Measurements from ENCODE around the gene CREBBP.
"Not testable (repeated sequence)": the region's sequence is repeated elsewhere in the genome, so short reads cannot be mapped to it uniquely, and the experiment has no call there.

Gene CREBBP

DNA sequence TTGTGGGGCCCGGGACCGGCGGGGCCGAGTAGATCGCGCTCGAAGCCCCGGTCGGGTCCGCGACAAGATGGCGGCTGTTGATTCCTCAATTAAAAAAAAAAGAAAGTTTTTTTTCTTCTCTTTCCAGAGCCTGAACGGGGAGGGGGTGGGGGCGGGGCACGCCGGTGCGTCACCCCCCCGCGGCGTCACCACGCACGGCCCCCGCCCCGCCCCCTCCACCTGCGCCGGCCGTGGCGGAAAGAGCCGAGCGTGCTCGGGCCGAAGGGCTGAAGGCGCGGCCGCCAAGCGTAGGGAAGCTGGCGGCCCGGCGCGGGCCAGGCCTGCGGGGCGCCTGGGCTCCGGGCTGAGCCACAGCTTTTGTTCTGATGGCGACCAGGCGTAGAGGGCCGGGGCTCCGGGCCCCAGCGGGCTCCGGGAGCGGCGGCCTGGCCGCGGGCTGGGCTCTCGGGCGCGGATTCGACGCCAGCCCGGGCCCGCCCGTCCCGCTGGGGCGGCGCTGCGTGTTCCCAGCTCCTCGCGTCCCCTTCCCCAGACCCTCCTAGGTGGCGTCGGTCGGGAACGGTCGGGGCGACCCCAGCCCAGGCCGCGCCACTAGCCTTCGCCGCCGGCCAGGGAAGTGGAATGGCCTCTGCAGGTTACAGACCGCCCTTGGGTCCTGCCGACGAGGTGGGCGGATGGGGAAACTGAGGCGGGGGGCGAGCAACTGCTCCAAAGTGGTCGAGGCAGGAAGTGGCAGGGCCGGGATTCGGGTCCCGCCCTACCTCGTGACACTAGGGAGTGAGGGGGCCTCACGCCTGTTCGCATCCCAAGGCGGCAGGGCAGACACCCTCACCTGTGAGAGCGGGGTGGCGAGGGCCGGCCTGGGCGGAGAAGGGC is at the start of gene CREBBP:
Gene CREBBP, minus strand, starts transcription at position 91 of the 876 bp plus-strand sequence. CDS start 797 bp downstream, outside the sequence.
- peak; percentile 71 for DNase-seq (ENCODE audit: low read depth)

DNA sequence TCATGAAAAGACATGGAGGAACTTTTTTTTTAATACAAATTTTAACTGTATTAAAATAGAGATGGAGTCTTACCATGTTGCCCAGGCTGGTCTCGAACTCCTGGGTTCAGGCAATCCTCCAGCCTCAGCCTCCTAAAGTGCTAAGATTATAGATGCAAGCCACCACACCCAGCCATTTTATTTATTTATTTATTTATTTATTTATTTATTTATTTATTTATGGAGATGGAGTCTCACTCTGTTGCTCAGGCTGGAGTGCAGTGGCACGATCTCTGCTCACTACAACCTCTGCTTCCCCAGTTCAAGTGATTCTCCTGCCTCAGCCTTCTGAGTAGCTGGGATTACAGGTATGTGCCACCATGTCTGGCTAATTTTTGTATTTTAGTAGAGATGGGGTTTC is 46.6 kb upstream of the CREBBP start:
- not testable (repeated sequence) for DNase-seq (ENCODE audit: low read depth)

DNA sequence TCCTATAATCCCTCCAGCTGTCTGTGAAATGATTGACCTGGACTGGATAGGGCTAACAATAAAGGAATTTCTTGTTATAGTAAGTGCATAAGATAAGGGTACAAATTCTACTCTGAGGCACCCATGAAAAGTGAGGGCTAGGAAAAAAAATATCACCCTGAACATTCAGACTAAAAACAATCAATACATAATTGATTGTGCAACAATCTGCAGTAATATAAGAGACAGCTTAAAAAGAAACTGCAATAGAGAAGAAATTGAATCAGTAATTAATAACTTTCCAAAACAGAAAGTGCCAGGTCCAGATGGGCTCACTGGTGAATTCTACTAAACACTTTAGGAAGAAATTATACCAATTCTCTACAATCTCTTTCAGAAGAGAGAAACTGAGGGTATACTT is 44.2 kb upstream of the CREBBP start:
- DNase-seq (ENCODE audit: low read depth): no peak

- no peak for DNase-seq (ENCODE audit: low read depth)
Observed at GRCh38 chr16:3922241-3922640, 41.7 kb upstream of the CREBBP start.

GRCh38 chr16:3920206-3920605 is 39.7 kb upstream of the CREBBP start:
- DNase-seq (ENCODE audit: low read depth): no peak

GRCh38 chr16:3919413-3919812 is 38.9 kb upstream of the CREBBP start:
- DNase-seq (ENCODE audit: low read depth): no peak

GRCh38 chr16:3915426-3916260 is 35.1 kb upstream of the CREBBP start:
- DNase-seq (ENCODE audit: low read depth): no peak

- no peak for DNase-seq (ENCODE audit: low read depth)
Observed at GRCh38 chr16:3912897-3913296, 32.4 kb upstream of the CREBBP start.

DNA sequence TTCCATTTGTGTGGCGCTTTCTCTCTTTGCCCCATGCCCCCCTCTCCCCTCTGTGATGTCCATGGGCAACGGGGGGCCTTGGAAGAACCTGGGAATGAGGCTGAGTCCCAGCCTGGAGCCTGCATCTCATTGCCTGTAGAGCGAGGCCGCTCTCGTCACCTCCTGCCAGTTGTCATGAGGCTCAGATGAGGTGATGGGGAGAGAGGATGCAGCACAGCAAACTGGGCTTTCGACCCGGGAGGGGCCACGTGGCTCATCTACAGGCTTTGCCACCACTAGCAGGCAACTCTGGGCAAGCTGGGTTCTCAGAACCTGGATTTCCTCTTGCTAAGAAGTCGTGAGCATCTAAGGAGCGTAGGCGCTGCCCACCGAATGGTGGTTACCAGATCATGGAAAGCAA is 31.9 kb upstream of the CREBBP start:
- DNase-seq (ENCODE audit: low read depth): no peak

GRCh38 chr16:3911741-3912140 is 31.2 kb upstream of the CREBBP start:
- DNase-seq (ENCODE audit: low read depth): not testable (repeated sequence)

DNA sequence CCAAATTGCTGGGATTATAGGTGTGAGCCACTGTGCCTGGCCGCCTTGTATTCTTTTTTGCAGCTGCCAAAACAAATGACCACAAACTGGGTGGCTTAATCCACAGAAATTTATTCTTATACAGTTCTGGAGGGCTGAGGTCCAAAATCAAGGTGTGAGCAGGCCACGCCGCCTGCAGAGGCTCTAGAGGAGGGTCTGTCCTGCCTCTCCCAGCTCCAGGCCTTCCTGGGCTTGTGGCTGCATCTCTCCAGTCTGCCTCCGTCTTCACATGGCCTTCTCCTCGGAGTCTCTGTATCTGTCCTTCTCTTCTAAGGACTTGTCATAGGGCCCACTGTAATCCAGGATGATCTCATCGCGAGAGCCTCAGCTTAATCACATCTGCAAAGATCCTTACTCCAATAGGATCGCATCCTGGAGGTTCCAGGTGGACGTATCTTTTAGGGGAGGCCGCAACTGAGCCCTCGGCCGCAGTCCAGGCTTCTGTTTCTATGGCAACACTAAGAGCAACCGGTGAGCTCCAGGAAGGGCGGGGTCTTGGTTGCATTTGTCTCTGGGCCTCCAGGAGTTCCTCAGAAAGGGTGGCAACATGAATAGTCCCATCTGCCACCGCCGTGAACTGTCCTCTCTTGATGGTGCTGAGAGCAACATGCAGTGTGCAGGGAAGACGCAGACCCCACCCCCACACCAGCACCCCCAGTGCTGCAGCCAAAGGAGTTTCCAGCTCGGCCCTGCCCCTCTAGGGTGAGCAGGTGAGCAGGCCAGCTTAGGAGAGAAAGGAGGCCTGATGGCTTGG is 29.5 kb upstream of the CREBBP start:
- no peak for DNase-seq (ENCODE audit: low read depth)

GRCh38 chr16:3908951-3909437 is 28.5 kb upstream of the CREBBP start:
- DNase-seq (ENCODE audit: low read depth): no peak

- no peak for DNase-seq (ENCODE audit: low read depth)
Observed at GRCh38 chr16:3907586-3907985, 27.1 kb upstream of the CREBBP start.

- no peak for DNase-seq (ENCODE audit: low read depth)
Observed at GRCh38 chr16:3906363-3906762, 25.9 kb upstream of the CREBBP start.

DNA sequence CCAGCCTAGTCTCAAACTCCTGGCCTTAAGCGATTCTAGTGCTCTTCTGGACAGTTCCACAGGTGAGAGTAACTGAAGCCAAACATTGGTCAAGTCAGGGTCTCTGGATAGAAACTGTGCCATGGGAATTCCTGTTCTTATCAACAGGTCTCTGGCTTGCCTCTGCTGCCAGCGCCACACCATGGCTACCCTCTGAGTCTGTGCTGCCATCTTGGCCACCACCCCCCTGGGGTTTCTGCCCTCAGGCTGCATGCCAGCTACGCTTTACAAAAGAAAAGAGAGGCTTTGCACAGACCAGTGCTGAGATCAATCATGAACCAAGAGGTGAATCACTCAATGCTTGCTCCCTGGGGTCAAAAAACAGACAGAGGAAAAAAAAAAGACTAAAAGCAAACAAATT is 24.4 kb upstream of the CREBBP start:
- no peak for DNase-seq (ENCODE audit: low read depth)

DNA sequence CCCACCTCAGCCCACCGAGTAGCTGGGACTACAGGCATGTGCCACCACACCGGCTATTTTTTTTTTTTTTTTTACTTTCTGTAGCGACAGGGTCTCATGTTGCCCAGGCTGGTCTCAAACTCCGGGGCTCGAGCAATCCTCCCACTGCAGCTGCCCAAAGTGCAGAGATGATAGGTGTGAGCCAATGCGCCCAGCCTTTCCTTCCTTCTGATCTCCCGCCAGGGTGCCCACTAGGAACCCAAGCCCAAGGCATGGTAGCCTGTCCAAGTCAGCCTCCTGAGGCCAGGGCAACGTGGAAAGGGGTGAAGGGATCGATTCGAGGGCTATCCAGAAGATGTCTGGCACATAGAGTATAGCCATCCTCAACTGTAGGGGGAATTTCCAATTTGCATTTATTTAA is 9.6 kb upstream of the CREBBP start:
- DNase-seq (ENCODE audit: low read depth): no peak

- no peak for DNase-seq (ENCODE audit: low read depth)
Observed at GRCh38 chr16:3889059-3889458, 8.5 kb upstream of the CREBBP start.

DNA sequence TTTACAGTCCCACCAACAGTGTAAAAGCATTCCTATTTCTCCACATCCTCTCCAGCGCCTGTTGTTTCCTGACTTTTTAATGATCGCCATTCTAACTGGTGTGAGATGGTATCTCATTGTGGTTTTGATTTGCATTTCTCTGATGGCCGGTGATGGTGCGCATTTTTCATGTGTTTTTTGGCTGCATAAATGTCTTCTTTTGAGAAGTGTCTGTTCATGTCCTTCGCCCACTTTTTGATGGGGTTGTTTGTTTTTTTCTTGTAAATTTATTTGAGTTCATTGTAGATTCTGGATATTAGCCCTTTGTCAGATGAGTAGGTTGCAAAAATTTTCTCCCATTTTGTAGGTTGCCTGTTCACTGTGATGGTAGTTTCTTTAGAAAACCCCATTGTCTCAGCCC is 5.5 kb upstream of the CREBBP start:
- DNase-seq (ENCODE audit: low read depth): not testable (repeated sequence)

GRCh38 chr16:3884398-3884797 is 3.9 kb upstream of the CREBBP start:
- DNase-seq (ENCODE audit: low read depth): no peak

GRCh38 chr16:3882531-3882930 is 2.0 kb upstream of the CREBBP start:
- DNase-seq (ENCODE audit: low read depth): no peak

DNA sequence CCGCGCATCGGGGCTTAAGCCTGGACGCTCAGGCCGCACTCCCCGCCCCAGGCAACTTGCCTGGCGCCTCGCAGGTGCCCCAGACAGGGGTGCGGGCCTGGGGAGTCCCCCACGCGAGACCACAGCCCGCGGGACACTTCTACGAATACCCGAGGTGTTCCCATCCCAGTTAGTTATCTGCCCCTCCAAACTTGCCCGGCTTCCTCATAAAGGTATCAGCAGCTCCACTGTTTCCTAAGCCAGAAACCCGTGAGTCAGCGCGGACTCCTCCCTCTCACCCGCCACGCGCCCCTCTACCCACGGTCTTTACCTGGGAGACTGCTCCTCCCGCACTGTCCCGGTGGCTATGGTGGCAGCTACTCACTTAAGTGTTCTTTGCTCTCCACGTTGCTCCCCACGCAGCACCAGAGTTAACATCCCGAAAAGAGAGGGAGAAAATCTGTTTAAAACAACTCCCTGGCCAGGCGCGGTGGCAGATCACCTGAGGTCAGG is 1.0 kb upstream of the CREBBP start:
- DNase-seq (ENCODE audit: low read depth): no peak
